ENCODE measurements around the gene PRKN. TPM values are rescaled to one million over a fixed set of nuclear protein-coding genes. Genes with fewer than 3 reads are reported as not detected.

The PRKN gene
- total RNA-seq, 1 experiment from 2014 or later, result 2.0 TPM

DNA sequence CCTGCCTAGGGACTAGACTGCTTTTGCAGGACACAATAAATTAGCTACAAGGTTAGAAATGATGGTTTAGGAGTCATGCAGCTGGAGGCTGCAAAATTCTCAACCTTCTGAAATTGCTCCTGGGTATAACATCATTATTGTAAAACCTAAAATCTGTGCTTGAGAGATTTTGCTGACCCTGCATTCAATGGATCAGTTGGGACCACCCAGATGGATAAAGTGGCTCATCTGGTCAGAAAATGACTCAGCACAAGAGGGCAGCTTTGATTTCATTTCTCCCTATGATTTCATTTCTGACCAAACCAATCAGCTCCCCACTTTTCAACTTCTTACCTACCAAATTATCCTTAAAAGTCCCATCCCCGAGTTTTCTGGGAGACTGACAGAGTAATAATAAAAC is 1086.4 kb downstream of the PRKN start:
- no CpG with 5 or more reads among the region's 1 CpG for WGBS (ENCODE audit: extremely low coverage, insufficient read length, low lambda C conversion rate)
- Histone ChIP-seq H3K9ac (ENCODE audit: extremely low read depth, insufficient read length, low read length) (no peak overlapping the region), H2BK20ac (ENCODE audit: low read depth, low read length, poor library complexity, severe bottlenecking) (no peak overlapping the region), H4K91ac (ENCODE audit: insufficient read length, low read depth, low read length) (no peak overlapping the region), H2AFZ (ENCODE audit: low read length) (no peak overlapping the region), H2AK5ac (ENCODE audit: insufficient read length, low read length) (no peak overlapping the region), H3K27ac (ENCODE audit: insufficient read length, low read depth, low read length) (no peak overlapping the region), H3K56ac (ENCODE audit: insufficient read length, low read depth, low read length) (no peak overlapping the region), H3K4me2 (ENCODE audit: insufficient read depth, insufficient read length, low read length) (no peak overlapping the region), H3K9me3 (ENCODE audit: control insufficient read depth, low read depth, low read length) (no peaks in the 10 kb centered on the region), H3K4ac (ENCODE audit: low read depth, low read length) (no peak overlapping the region), H3K27me3 (ENCODE audit: insufficient read depth, low read length) (no peaks in the 10 kb centered on the region), H3K23ac (ENCODE audit: insufficient read length, low read depth, low read length) (no peak overlapping the region), H4K20me1 (ENCODE audit: control insufficient read depth, insufficient read depth, insufficient read length) (no peaks in the 10 kb centered on the region), H3K14ac (ENCODE audit: insufficient read depth, low read length) (no peak overlapping the region), H3K79me2 (ENCODE audit: insufficient read depth, low read length) (no peaks in the 10 kb centered on the region), H2BK120ac (ENCODE audit: low read depth, low read length, poor library complexity, severe bottlenecking) (no peak overlapping the region), H2BK12ac (ENCODE audit: insufficient read length, low read depth, low read length) (no peak overlapping the region), H2BK15ac (ENCODE audit: low read depth, low read length) (no peak overlapping the region), H3K79me1 (ENCODE audit: insufficient read depth, low read depth, low read length, poor library complexity, severe bottlenecking) (no peaks in the 10 kb centered on the region), H3K23me2 (ENCODE audit: insufficient read length, low read depth, low read length, poor library complexity, severe bottlenecking) (no peaks in the 10 kb centered on the region), H4K5ac (ENCODE audit: insufficient read length, low read depth, low read length) (no peak overlapping the region), H3T11ph (ENCODE audit: low read length) (no peak overlapping the region), H2BK5ac (ENCODE audit: insufficient read length, low read length) (no peak overlapping the region), H3K18ac (ENCODE audit: insufficient read length, low read depth, low read length) (no peak overlapping the region), H3K4me1 (ENCODE audit: insufficient read depth, low read length) (no peaks in the 10 kb centered on the region), H4K8ac (replicated peaks; ENCODE audit: insufficient read length, low read depth, low read length) (no peak overlapping the region)
- Mint-ChIP-seq H3K36me3 (ENCODE audit: insufficient read depth in 1 of 3, low read depth in 3 of 3) (peaks cover 2 to 9% (median 5%) of the 10 kb centered on the region in 3 experiments; a peak in 4 of 7 replicates), H3K9me3 (peaks cover 3 to 7% of the 10 kb centered on the region in 2 experiments; a peak in 4 of 5 replicates), H3K4me1 (peaks cover 11 to 22% of the 10 kb centered on the region in 2 experiments), H3K27me3 (ENCODE audit: low read depth) (no peaks in the 10 kb centered on the region; the same call in 1 of the 2 replicates), H3K4me3 (no peak overlapping the region), H3K27ac (no peak overlapping the region)
- no peak for DNase-seq
- TF ChIP-seq, protein P1, sequence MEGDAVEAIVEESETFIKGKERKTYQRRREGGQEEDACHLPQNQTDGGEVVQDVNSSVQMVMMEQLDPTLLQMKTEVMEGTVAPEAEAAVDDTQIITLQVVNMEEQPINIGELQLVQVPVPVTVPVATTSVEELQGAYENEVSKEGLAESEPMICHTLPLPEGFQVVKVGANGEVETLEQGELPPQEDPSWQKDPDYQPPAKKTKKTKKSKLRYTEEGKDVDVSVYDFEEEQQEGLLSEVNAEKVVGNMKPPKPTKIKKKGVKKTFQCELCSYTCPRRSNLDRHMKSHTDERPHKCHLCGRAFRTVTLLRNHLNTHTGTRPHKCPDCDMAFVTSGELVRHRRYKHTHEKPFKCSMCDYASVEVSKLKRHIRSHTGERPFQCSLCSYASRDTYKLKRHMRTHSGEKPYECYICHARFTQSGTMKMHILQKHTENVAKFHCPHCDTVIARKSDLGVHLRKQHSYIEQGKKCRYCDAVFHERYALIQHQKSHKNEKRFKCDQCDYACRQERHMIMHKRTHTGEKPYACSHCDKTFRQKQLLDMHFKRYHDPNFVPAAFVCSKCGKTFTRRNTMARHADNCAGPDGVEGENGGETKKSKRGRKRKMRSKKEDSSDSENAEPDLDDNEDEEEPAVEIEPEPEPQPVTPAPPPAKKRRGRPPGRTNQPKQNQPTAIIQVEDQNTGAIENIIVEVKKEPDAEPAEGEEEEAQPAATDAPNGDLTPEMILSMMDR (conservative IDR thresholded peaks at IDR 0.05), result no peak
